GM23248 (cell line): ENCODE measurements around the gene PPP1CB. TPM values are rescaled to one million over a fixed set of nuclear protein-coding genes. Genes with fewer than 3 reads are reported as not detected.

ENCODE experiments used
- DNase-seq: peaks from one replicate; pipeline ENCODE4 v3.0.0-alpha.2; 2015
- H2AFZ ChIP-seq: fragments of 200-600 bp; sonication (generic); 2 replicates; pipeline ENCODE4 v1.6.1; 2016; ENCODE audit warnings: antibody characterized with exemption
- H3F3A ChIP-seq: fragments of 200-600 bp; sonication (generic); 2 replicates; pipeline ENCODE4 v1.6.1; 2016; ENCODE audit warnings: mild to moderate bottlenecking, antibody characterized with exemption, mixed run types; ENCODE audit not compliant: insufficient read depth
- H3K27ac ChIP-seq: fragments of 200-600 bp; sonication (generic); 2 replicates; pipeline ENCODE4 v1.5.1; 2016; ENCODE audit warnings: mild to moderate bottlenecking
- H3K27me3 ChIP-seq: fragments of 200-600 bp; sonication (generic); replicated peaks from 2 replicates; pipeline ENCODE4 v1.6.1; 2016; ENCODE audit warnings: mild to moderate bottlenecking; ENCODE audit not compliant: insufficient read depth
- H3K36me3 ChIP-seq: fragments of 200-600 bp; sonication (generic); 2 replicates; pipeline ENCODE4 v1.6.1; 2016; ENCODE audit warnings: low read depth, mild to moderate bottlenecking
- H3K4me1 ChIP-seq: fragments of 200-600 bp; sonication (generic); 2 replicates; pipeline ENCODE4 v1.6.1; 2016; ENCODE audit warnings: mild to moderate bottlenecking; ENCODE audit not compliant: insufficient read depth
- H3K4me2 ChIP-seq: fragments of 200-600 bp; sonication (generic); one replicate; pipeline ENCODE4 v1.6.1; 2016; ENCODE audit warnings: mild to moderate bottlenecking; ENCODE audit not compliant: unreplicated experiment
- H3K4me3 ChIP-seq: fragments of 200-600 bp; sonication (generic); 2 replicates; pipeline ENCODE4 v1.5.1; 2016; ENCODE audit warnings: mild to moderate bottlenecking
- H3K79me2 ChIP-seq: fragments of 200-600 bp; sonication (generic); 2 replicates; pipeline ENCODE4 v1.6.1; 2016; ENCODE audit warnings: mild to moderate bottlenecking; ENCODE audit not compliant: insufficient read depth
- H3K9ac ChIP-seq: fragments of 200-600 bp; sonication (generic); 2 replicates; pipeline ENCODE4 v1.6.1; 2016; ENCODE audit warnings: mild to moderate bottlenecking
- H3K9me2 ChIP-seq: fragments of 200-600 bp; sonication (generic); 2 replicates; pipeline ENCODE4 v1.6.1; 2016; ENCODE audit warnings: mixed run types, mild to moderate bottlenecking, moderate library complexity; ENCODE audit not compliant: insufficient read depth
- H3K9me3 ChIP-seq: fragments of 200-600 bp; sonication (generic); one replicate; pipeline ENCODE4 v1.6.1; 2017; ENCODE audit warnings: low read depth
- H4K20me1 ChIP-seq: fragments of 200-600 bp; sonication (generic); 2 replicates; pipeline ENCODE4 v1.6.0; 2016; ENCODE audit not compliant: insufficient read depth
- EZH2 ChIP-seq: fragments of 200-600 bp; sonication (generic); IDR thresholded peaks from 2 replicates; pipeline ENCODE4 v1.6.1; 2018; ENCODE audit warnings: antibody characterized with exemption, mild to moderate bottlenecking; ENCODE audit not compliant: insufficient read depth, poor library complexity, severe bottlenecking
- EZH2phosphoT487 ChIP-seq: fragments of 200-600 bp; sonication (generic); IDR thresholded peaks from 2 replicates; pipeline ENCODE4 v1.6.1; 2018; ENCODE audit warnings: antibody characterized with exemption, moderate library complexity, mild to moderate bottlenecking, low read depth; ENCODE audit not compliant: insufficient read depth
- whole genome bisulfite sequencing, 2 experiments: methylation state at CpG; one replicate each; pipeline ENCODE4 v1.1.6; 2015 to 2017; ENCODE audit warnings: low lambda C conversion rate in 2 of 2, low coverage in 1 of 2; ENCODE audit errors: missing lambda C conversion rate in 2 of 2; 5-methylcytosine and 5-hydroxymethylcytosine counted together
- in situ Hi-C: fragments of 300-500 bp; cut with MboI; formaldehyde crosslinking; loops from 2 replicates; pipeline ENCODE4 v1.15.0; 2020
- polyA plus RNA-seq: library from polyadenylated mRNA; unstranded; fragments of >200 nt; fragmentation: Nextera tagmentation; extraction: Ambion mirVana; gene quantifications from 2 replicates; pipeline ENCODE4 v1.2.1, GENCODE V29; 2016
- total RNA-seq: library from RNA; depleted of rRNA; stranded (reverse); fragments of >200 nt; shearing (Covaris generic); gene quantifications from 2 replicates; pipeline ENCODE4 v1.2.3, GENCODE V29; 2014

The PPP1CB gene
- total and polyA plus RNA-seq, 2 experiments from 2014 or later: 122 to 127 TPM

DNA sequence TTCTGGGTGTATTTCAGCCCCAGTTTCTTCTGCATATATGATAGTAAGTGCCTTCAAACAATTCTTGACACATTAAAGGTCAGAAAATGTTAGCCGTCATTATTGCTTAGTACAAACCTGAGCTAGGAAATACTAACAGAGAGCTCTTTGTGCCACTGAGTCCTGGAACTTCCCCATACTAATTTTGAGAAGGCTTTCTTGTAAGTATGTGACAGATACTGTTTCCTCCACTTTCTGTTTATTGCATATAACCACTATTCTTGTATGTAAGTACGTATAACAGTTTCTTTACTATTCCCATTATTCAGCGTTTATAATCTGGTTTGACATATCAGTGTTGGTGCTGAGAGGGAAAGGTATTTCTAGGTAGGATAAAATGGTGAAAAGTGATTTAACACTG lies 9.8 kb downstream of the PPP1CB start:
- in situ Hi-C loops: no loop called here

GRCh38 chr2:28764909-28765711 lies 13.5 kb downstream of the PPP1CB start:
- Histone ChIP-seq H3K4me3 (no peak overlapping the region), H2AFZ (no peak overlapping the region), H3K4me2 (peak overlapping the region; percentile 2), H3K27ac (0 out of 2 replicates have a peak overlapping the region, but pooled peaks have one; percentile 0), H3K9me3 (no peaks in the 10 kb centered on the region), H3F3A (peaks cover 22% of the 10 kb centered on the region), H3K79me2 (peaks cover 100% of the 10 kb centered on the region), H3K9ac (no peak overlapping the region), H3K4me1 (peaks cover 25% of the 10 kb centered on the region), H3K36me3 (0 out of 2 replicates have a peak, but pooled peaks cover 3% of the 10 kb centered on the region), H4K20me1 (peaks cover 80% of the 10 kb centered on the region), H3K9me2 (no peaks in the 10 kb centered on the region), H3K27me3 (no peaks in the 10 kb centered on the region)
- in situ Hi-C loops: no loop called here
- peak; percentile 81 for TF ChIP-seq EZH2phosphoT487
- no peak for TF ChIP-seq EZH2
- DNase-seq: peak; percentile 64
- 73 to 75% methylated on average over 8 of the region's 8 CpGs for WGBS, 2 experiments

More for the DNA sequence above, 9.8 kb downstream of the PPP1CB start:
- Histone ChIP-seq H3K4me2 (no peak overlapping the region), H3K4me3 (no peak overlapping the region), H4K20me1 (peaks cover 89% of the 10 kb centered on the region), H3K9me2 (no peaks in the 10 kb centered on the region), H3K79me2 (peaks cover 100% of the 10 kb centered on the region), H3K4me1 (peaks cover 42% of the 10 kb centered on the region), H2AFZ (no peak overlapping the region), H3K9ac (no peak overlapping the region), H3K27ac (no peak overlapping the region), H3K9me3 (no peaks in the 10 kb centered on the region), H3F3A (peaks cover 24% of the 10 kb centered on the region), H3K27me3 (no peaks in the 10 kb centered on the region), H3K36me3 (0 out of 2 replicates have a peak, but pooled peaks cover 6% of the 10 kb centered on the region)
- 98% methylated on average over 3 of the region's 3 CpGs for WGBS, 2 experiments
- TF ChIP-seq EZH2phosphoT487: no peak
- TF ChIP-seq EZH2: no peak
- DNase-seq: no peak

- Histone ChIP-seq H3K9me2 (no peaks in the 10 kb centered on the region), H3F3A (peaks cover 22% of the 10 kb centered on the region), H3K36me3 (0 out of 2 replicates have a peak, but pooled peaks cover 3% of the 10 kb centered on the region), H4K20me1 (peaks cover 70% of the 10 kb centered on the region), H3K4me1 (peaks cover 25% of the 10 kb centered on the region), H3K4me2 (peak overlapping the region; percentile 2), H3K9me3 (no peaks in the 10 kb centered on the region), H3K9ac (no peak overlapping the region), H3K27me3 (no peaks in the 10 kb centered on the region), H3K4me3 (no peak overlapping the region), H3K79me2 (peaks cover 99% of the 10 kb centered on the region), H2AFZ (no peak overlapping the region), H3K27ac (no peak overlapping the region)
- TF ChIP-seq EZH2: no peak
- no peak for TF ChIP-seq EZH2phosphoT487
- no peak for DNase-seq
- WGBS, 2 experiments: 77 to 79% methylated on average over 2 of the region's 2 CpGs
- in situ Hi-C loops: no loop called here
Measured at GRCh38 chr2:28766070-28766469, 14.4 kb downstream of the PPP1CB start.

GRCh38 chr2:28767337-28767736 lies 15.7 kb downstream of the PPP1CB start:
- Histone ChIP-seq H3K9ac (no peak overlapping the region), H3K4me3 (no peak overlapping the region), H3K27ac (no peak overlapping the region), H3K9me3 (no peaks in the 10 kb centered on the region), H4K20me1 (peaks cover 72% of the 10 kb centered on the region), H3K79me2 (peaks cover 99% of the 10 kb centered on the region), H3K4me2 (no peak overlapping the region), H3K9me2 (no peaks in the 10 kb centered on the region), H3K4me1 (peaks cover 25% of the 10 kb centered on the region), H3K36me3 (no peaks in the 10 kb centered on the region), H3K27me3 (no peaks in the 10 kb centered on the region), H2AFZ (no peak overlapping the region), H3F3A (peaks cover 22% of the 10 kb centered on the region)
- in situ Hi-C loops: no loop called here
- 51 to 59% methylated on average over 3 of the region's 3 CpGs for WGBS, 2 experiments
- TF ChIP-seq EZH2phosphoT487 (no peak), EZH2 (no peak)
- no peak for DNase-seq
